ENCODE data around the gene NHSL2.

Gene NHSL2

DNA sequence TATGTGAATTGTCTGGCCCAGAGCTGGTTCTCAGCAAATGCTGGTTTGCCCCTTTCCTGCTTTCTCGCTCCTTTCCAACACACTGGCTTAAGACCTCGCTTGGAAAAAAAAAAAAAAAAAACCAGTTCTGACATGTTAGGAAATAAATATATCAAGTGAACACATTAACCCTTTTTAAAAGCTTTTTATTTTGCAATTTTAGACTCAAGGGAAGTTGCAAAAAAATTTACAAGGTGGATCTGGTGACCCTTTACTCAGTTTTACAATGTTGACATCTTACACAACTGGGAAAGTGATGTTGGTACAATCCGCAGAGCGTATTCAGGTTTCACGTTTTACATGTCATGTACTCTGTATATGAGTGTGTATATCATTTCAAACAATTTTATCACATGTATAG lies 121.0 kb downstream of the NHSL2 start:
- no peak for FAIRE-seq

GRCh38 chrX:72037601-72038000 lies 127.0 kb downstream of the NHSL2 start:
- no peak for DNase-seq (ENCODE audit: extremely low spot score, insufficient read length, low read depth)
- FAIRE-seq = no peak

More for the DNA sequence above, 121.0 kb downstream of the NHSL2 start:
- DNase-seq (ENCODE audit: extremely low spot score, insufficient read length, low read depth) = no peak

- FAIRE-seq (no peak), DNase-seq (ENCODE audit: extremely low spot score, insufficient read length, low read depth) (no peak)
These were observed 127.4 kb downstream of the NHSL2 start for GRCh38 chrX:72038016-72038415.

DNA sequence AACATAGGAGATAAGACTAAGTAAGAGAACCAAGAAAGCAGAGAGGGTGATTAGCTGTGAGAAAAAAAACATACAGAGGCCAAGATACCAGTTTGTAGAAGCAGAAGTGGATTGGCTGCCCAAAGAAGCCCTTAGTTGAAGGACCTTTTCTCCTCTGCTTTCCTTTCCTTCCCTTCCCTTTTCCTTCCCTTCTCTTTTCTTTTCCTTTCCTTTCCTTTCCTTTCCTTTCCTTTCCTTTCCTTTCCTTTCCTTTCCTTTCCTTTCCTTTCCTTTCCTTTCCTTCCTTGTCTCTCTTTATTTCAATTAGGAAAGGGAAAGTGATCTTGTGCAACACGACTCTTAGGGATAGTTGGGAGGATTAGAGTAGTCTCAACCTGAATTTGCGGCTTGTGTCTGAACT lies 128.2 kb downstream of the NHSL2 start:
- DNase-seq (ENCODE audit: extremely low spot score, insufficient read length, low read depth) = no peak
- no peak for FAIRE-seq

GRCh38 chrX:72040506-72040905 lies 129.9 kb downstream of the NHSL2 start:
- no peak for DNase-seq (ENCODE audit: extremely low spot score, insufficient read length, low read depth)
- no peak for FAIRE-seq

- no peak for DNase-seq (ENCODE audit: extremely low spot score, insufficient read length, low read depth)
- FAIRE-seq = no peak
These were observed 130.5 kb downstream of the NHSL2 start for GRCh38 chrX:72041176-72041575.

GRCh38 chrX:72041871-72042851 lies 131.5 kb downstream of the NHSL2 start:
- no peak for FAIRE-seq
- DNase-seq (ENCODE audit: extremely low spot score, insufficient read length, low read depth) = no peak

DNA sequence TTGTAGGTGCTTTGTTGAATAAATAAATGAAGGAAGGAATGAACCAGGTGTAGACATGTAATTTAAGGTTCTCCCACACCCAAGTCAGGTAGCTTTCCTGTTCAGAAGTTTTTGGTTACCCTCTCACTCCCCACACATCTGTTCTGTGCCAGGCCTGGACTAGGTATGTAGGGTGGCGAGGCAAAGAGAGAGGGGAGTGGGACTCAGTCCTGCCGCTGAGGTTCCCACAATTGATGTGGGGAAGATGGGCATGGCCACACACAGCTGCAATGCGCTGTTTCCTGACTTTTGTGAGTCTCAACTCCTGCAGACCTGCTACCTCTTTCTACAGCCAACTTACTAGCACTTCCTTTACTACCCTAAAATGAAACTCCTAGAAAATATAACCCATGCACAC lies 132.2 kb downstream of the NHSL2 start:
- FAIRE-seq (no peak), DNase-seq (ENCODE audit: extremely low spot score, insufficient read length, low read depth) (no peak)

DNA sequence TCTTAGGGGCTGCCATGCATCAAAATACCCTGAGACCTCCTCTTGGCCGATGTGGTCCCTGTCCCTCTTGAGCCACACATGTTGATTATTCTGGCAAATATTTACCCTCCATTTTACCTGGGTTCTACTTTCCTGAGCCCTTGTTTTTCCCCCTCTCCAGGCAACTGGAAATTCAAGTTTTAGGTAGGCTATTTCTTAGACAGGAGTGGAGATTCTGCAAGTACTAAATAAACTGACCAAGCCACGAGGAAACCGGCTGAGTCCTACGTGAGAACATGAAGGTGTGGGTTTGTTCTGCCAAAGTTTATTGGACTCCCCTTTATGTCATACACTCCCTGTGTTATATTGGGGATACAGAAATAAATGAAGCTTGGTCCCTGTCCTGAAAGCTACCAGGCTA lies 133.0 kb downstream of the NHSL2 start:
- FAIRE-seq (no peak), DNase-seq (ENCODE audit: extremely low spot score, insufficient read length, low read depth) (no peak)

DNA sequence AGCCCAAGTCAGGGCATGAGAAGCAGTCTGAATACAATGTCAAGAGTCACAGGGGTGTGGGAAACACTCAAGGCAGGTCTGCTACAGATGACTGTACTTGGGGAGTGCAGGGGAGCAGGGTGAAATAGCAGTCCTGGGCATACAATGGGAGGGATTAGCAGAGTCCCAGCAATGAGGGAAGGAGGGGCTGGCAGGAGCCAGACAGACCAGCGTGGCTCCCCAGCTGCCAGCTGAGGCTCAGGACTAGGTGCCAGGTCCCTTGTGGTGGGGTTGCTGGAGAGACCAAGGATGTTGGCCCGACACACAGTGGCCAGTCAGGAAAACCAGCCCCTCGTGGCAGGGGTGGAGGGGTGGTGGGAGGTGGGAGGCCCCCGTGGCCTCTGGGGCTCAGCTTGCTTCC lies 134.5 kb downstream of the NHSL2 start:
- DNase-seq (ENCODE audit: extremely low spot score, insufficient read length, low read depth) (no peak), FAIRE-seq (no peak)

DNA sequence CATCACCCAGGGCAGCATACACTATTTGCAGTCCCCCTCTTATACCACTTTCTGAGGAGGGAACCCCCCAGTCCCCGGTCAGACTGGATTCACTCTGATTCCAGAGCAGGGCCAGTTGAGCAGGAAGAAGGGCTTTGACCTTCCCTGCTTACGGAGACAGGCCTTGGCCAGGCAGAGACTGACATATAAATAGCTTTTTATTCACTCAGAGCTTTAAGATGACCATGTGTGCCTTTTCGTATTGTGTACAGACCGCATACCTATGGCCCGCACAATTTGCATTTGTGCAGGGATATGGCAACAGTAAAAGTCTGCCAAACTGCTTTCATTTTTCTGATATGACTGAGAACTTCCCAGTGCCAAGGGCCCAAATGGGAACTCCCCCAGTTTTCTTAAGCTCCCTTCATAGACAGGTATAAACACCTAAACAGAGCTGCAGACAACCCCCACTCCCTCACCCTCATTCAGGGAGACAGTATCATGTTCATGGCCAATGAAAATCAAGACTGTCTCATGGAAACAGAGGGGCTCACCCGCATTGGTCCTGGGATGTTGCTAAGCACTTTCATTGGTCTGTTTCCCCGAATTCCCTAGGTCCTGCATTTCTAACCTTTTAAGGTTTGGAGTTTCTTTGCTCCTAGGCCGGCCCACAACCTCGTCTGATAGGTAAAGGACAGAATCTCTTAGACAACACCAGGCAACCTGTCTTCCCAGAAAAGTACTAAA lies 135.1 kb downstream of the NHSL2 start:
- no peak for DNase-seq (ENCODE audit: extremely low spot score, insufficient read length, low read depth)
- FAIRE-seq = no peak

GRCh38 chrX:72046447-72046846 lies 135.8 kb downstream of the NHSL2 start:
- no peak for DNase-seq (ENCODE audit: extremely low spot score, insufficient read length, low read depth)
- no peak for FAIRE-seq

- DNase-seq (ENCODE audit: extremely low spot score, insufficient read length, low read depth) = no peak
- FAIRE-seq = no peak
These were observed 138.1 kb downstream of the NHSL2 start for GRCh38 chrX:72048510-72049455.

GRCh38 chrX:72050011-72050410 lies 139.4 kb downstream of the NHSL2 start:
- FAIRE-seq = no peak
- no peak for DNase-seq (ENCODE audit: extremely low spot score, insufficient read length, low read depth)

DNA sequence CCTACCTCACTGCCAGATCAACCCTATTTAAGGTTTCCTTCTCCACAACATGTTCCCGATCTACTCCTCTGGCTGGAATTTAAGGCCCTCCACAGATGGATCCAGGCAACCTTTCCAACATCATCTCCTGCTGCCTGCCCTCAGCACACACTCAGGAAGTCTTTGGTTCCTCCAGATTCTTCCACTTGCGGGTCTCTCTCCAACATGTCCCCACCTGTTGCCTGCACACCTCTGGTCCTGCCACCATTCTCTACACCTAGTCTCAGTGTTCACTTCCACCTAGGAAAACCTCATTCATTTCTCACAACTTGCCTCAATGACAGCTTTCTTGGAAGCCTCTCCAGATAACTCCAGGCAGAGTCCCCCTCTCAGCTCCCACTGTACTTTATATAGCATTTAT lies 140.9 kb downstream of the NHSL2 start:
- DNase-seq (ENCODE audit: extremely low spot score, insufficient read length, low read depth) (no peak), FAIRE-seq (no peak)

GRCh38 chrX:72052415-72053090 lies 141.9 kb downstream of the NHSL2 start:
- DNase-seq (ENCODE audit: extremely low spot score, insufficient read length, low read depth) (no peak), FAIRE-seq (no peak)

- FAIRE-seq (no peak), DNase-seq (ENCODE audit: extremely low spot score, insufficient read length, low read depth) (no peak)
These were observed 142.9 kb downstream of the NHSL2 start for GRCh38 chrX:72053508-72053907.

DNA sequence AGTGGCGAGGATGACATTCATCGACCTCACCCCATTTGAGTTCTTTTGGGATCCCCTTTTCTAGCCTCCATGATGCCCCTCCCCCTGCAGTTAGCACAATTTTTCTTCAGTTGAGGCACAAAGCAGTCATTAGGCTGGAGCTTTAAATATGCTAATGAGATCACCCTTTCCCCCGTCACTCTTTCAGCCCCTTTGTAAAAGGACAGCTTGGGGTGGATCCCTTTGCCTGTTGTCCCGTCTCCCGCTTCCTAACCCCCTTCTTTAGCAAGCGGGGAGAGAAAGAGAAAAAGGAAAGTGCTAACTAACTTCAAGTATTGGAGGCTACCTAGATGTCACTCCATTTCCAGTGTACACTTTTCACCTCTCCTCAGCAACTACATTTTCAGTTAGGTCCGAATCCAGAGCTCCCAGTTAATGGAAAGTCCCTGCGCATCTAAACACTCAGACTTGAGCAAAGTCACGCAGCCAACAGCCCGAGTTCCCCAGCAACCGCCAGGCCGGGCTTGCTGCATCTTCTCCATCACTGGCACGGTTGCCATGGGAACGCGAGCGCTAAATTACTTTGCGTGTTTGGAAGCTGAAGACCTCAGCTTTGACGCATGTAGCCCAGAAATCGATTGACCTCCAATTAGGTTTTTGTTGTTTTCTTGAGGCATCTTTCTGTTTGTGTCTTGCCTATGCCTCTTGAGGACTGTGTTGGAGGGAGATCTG lies 144.3 kb downstream of the NHSL2 start:
- no peak for FAIRE-seq
- no peak for DNase-seq (ENCODE audit: extremely low spot score, insufficient read length, low read depth)

DNA sequence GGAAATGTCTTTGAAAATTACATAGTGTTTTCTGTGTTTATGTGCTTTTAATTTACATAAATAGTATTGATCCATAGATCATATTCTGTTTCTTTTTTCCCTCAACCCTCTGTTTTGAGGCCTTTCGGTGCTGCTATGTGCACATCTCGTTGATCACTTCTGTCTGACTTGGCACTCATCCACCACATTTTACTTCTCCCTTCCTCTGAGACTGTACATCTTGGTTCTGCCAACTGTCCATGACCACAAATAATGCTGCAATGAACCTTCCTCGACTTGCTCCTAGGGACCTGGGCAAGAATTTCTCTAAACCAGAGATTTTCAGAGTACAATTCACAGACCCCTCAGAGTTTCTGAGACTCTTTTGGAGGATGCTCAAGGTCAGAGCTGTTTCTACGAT lies 146.7 kb downstream of the NHSL2 start:
- DNase-seq (ENCODE audit: extremely low spot score, insufficient read length, low read depth) (no peak), FAIRE-seq (no peak)

All from GM18507 (cell line).